HCT116 (cell line): ENCODE data around the gene NUMA1. TPM values are rescaled to one million over a fixed set of nuclear protein-coding genes. Genes with fewer than 3 reads are reported as not detected.

Experiments used
- ATAC-seq: fragments of 200-7000 bp; cut with Tn5 transposase; 2 replicates; pipeline ENCODE4 v1.9.1; 2020; ENCODE audit warnings: mild to moderate bottlenecking, moderate library complexity
- BruUV-seq: library from RNA; stranded (reverse); fragments of 400-500 nt; replicated peaks from 2 replicates; lab custom pipeline; 2021; lab: Mats Ljungman, UMichigan
- CTCF ChIA-PET: fragments of 300-600 bp; sonication (Branson Sonifier 250); formaldehyde crosslinking; loops from one replicate; lab custom pipeline; 2021; ENCODE audit warnings: antibody characterized with exemption; lab: Charles Lee
- POLR2A ChIA-PET: fragments of 300-600, 350-600 bp; sonication (Branson Sonifier 250); formaldehyde crosslinking; loops from one replicate; lab custom pipeline; 2021; ENCODE audit warnings: antibody characterized with exemption; lab: Charles Lee
- RAD21 ChIA-PET, 2 experiments: fragments of 300-600 bp; sonication (Branson Sonifier 250); formaldehyde crosslinking; loops; one replicate each; lab custom pipeline; 2023; ENCODE audit warnings: low total read pairs in 2 of 2; ENCODE audit not compliant: uncharacterized antibody in 2 of 2, unreplicated experiment in 2 of 2, low non-redundant PET in 1 of 2; lab: Charles Lee
- DNase-seq: peaks from one replicate; pipeline ENCODE4 v3.0.0-alpha.2; 2010; ENCODE audit warnings: low read depth, low spot score
- H2AFZ ChIP-seq: fragments of 200-600 bp; shearing (Covaris generic), sonication (generic); 2 replicates; pipeline ENCODE4 v1.6.1; 2017; ENCODE audit warnings: low read depth, mixed run types, mixed read lengths, antibody characterized with exemption, low read length; ENCODE audit not compliant: poor library complexity, severe bottlenecking
- H3K27ac ChIP-seq: 2 replicates; pipeline ENCODE4 v1.5.1; 2012; ENCODE audit warnings: low read depth, low read length
- H3K27me3 ChIP-seq: fragments of 200-600 bp; sonication (generic); 2 replicates; pipeline ENCODE4 v1.6.1; 2016; ENCODE audit warnings: mixed run types, low read length, mixed read lengths; ENCODE audit not compliant: insufficient read depth
- H3K36me3 ChIP-seq, 2 experiments: fragments of 200-500 bp in 1 of 2; fragments of 200-600 bp in 1 of 2; sonication (Bioruptor generic) in 1 of 2; sonication (generic) in 1 of 2; 2 replicates each; pipeline versions ENCODE4 v1.5.1 to v1.6.1; 2014 to 2016; ENCODE audit warnings: low read length in 2 of 2, inconsistent platforms in 1 of 2, mixed read lengths in 1 of 2, mixed run types in 1 of 2; ENCODE audit not compliant: insufficient read depth in 2 of 2, control insufficient read depth in 1 of 2
- H3K4me1 ChIP-seq, 2 experiments: fragments of 200-600 bp in 1 of 2; sonication (generic) in 1 of 2; 2 replicates each; pipeline versions ENCODE4 v1.5.1 to v1.6.1; 2012 to 2017; ENCODE audit warnings: low read length in 2 of 2, inconsistent platforms in 1 of 2, mild to moderate bottlenecking in 1 of 2, mixed read lengths in 1 of 2, mixed run types in 1 of 2, moderate library complexity in 1 of 2; ENCODE audit not compliant: insufficient read depth in 2 of 2, control insufficient read depth in 1 of 2
- H3K4me2 ChIP-seq: fragments of 200-600 bp; sonication (generic); 2 replicates; pipeline ENCODE4 v1.6.1; 2017; ENCODE audit warnings: mixed run types, low read length, mixed read lengths
- H3K4me3 ChIP-seq, 2 experiments: fragments of 200-600 bp in 1 of 2; sonication (generic) in 1 of 2; replicated peaks in 1 of 2; 2 replicates each; pipeline ENCODE4 v1.5.1; 2011 to 2016; ENCODE audit warnings: low read length in 2 of 2, control low read depth in 1 of 2, low read depth in 1 of 2, mild to moderate bottlenecking in 1 of 2, mixed read lengths in 1 of 2, mixed run types in 1 of 2
- H3K79me2 ChIP-seq: fragments of 200-600 bp; sonication (generic); 2 replicates; pipeline ENCODE4 v1.6.1; 2017; ENCODE audit warnings: mild to moderate bottlenecking, mixed run types, low read length, moderate library complexity, mixed read lengths; ENCODE audit not compliant: insufficient read depth
- H3K9ac ChIP-seq: fragments of 200-600 bp; sonication (generic); 2 replicates; pipeline ENCODE4 v1.6.1; 2016; ENCODE audit warnings: low read length, mixed read lengths
- H3K9me2 ChIP-seq: fragments of 200-600 bp; sonication (generic), shearing (Covaris generic); 2 replicates; pipeline ENCODE4 v1.6.1; 2017; ENCODE audit warnings: mixed run types, mild to moderate bottlenecking, moderate library complexity; ENCODE audit not compliant: insufficient read depth
- H3K9me3 ChIP-seq, 2 experiments: fragments of 200-500 bp in 1 of 2; fragments of 200-600 bp in 1 of 2; sonication (Bioruptor generic) in 1 of 2; sonication (generic) in 1 of 2; 2 replicates each; pipeline ENCODE4 v1.6.1; 2014 to 2017; ENCODE audit warnings: low read length in 2 of 2, mixed read lengths in 2 of 2, inconsistent platforms in 1 of 2, low read depth in 1 of 2, mild to moderate bottlenecking in 1 of 2, mixed run types in 1 of 2, moderate library complexity in 1 of 2; ENCODE audit not compliant: control insufficient read depth in 1 of 2, insufficient read depth in 1 of 2
- H4K20me1 ChIP-seq: fragments of 200-600 bp; sonication (generic), shearing (Covaris generic); 2 replicates; pipeline ENCODE4 v1.6.1; 2017; ENCODE audit warnings: mixed run types, mild to moderate bottlenecking, moderate library complexity; ENCODE audit not compliant: insufficient read depth
- CBX3 ChIP-seq: IDR thresholded peaks from 2 replicates; pipeline ENCODE4 v1.6.1; 2012; ENCODE audit warnings: low read depth
- EGR1 ChIP-seq: IDR thresholded peaks from 2 replicates; pipeline ENCODE4 v1.6.1; 2012; ENCODE audit warnings: low read depth
- EZH2 ChIP-seq: fragments of 200-600 bp; sonication (generic); IDR thresholded peaks from 2 replicates; pipeline ENCODE4 v1.6.1; 2017; ENCODE audit warnings: antibody characterized with exemption, mixed run types
- FOSL1 ChIP-seq: IDR thresholded peaks from 2 replicates; pipeline ENCODE4 v1.6.1; 2012; ENCODE audit warnings: low read depth
- POLR2A ChIP-seq: IDR thresholded peaks from 2 replicates; pipeline ENCODE4 v1.7.0; 2011; ENCODE audit warnings: borderline replicate concordance; ENCODE audit not compliant: insufficient read depth, insufficient read length; ENCODE audit errors: extremely low read depth
- SP1 ChIP-seq: IDR thresholded peaks from 2 replicates; pipeline ENCODE4 v1.6.1; 2012; ENCODE audit warnings: low read depth
- TCF7L2 ChIP-seq: IDR thresholded peaks from 2 replicates; pipeline ENCODE4 v1.7.0; 2011; ENCODE audit warnings: borderline replicate concordance, inconsistent platforms; ENCODE audit not compliant: insufficient read depth, insufficient read length; ENCODE audit errors: extremely low read depth
- ZFX ChIP-seq: fragments of 450-650 bp; IDR thresholded peaks from 2 replicates; pipeline ENCODE4 v1.6.1; 2017
- intact Hi-C: fragments of 100-400 bp; cut with micrococcal nuclease; formaldehyde crosslinking; loops from 2 replicates; pipeline ENCODE4 v1.10.0; 2022
- total RNA-seq: library from RNA; stranded (reverse); gene quantifications from one replicate; pipeline ENCODE4 v1.2.1, GENCODE V29; 2021; ENCODE audit not compliant: unreplicated experiment
- TF ChIP-seq, protein P1 (sequence below), 3 experiments: fragments of 200-600 bp in 1 of 3; sonication (generic) in 1 of 3; IDR thresholded peaks in 2 of 3; conservative IDR thresholded peaks in 1 of 3; 2 replicates each; pipeline ENCODE4 v1.5.1; 2012 to 2017; ENCODE audit warnings: low read depth in 2 of 3, low read length in 2 of 3, antibody characterized with exemption in 1 of 3, borderline replicate concordance in 1 of 3, control low read depth in 1 of 3, mild to moderate bottlenecking in 1 of 3, mixed read lengths in 1 of 3, mixed run types in 1 of 3, moderate library complexity in 1 of 3; ENCODE audit not compliant: insufficient read depth in 1 of 3
- TF ChIP-seq, protein P2 (sequence below): IDR thresholded peaks from 2 replicates; pipeline ENCODE4 v1.6.1; 2011; ENCODE audit warnings: mild to moderate bottlenecking, low read length, moderate library complexity; ENCODE audit not compliant: insufficient replicate concordance; ENCODE audit errors: extremely low read depth
- TF ChIP-seq, protein P3 (sequence below): IDR thresholded peaks from 2 replicates; pipeline ENCODE4 v1.6.1; 2012

Gene NUMA1
- total RNA-seq, 1 experiment from 2014 or later, result 133 TPM

- intact Hi-C loops, result no loop called here
- DNase-seq, result no peak
- no peaks in the 10 kb centered on the region for H3K4me1 ChIP-seq
- CTCF ChIA-PET, result no interaction called here
- peaks cover 65 to 71% of the 10 kb centered on the region in 2 experiments for H3K36me3 ChIP-seq
- ATAC-seq, result no peak
- H3K27me3 ChIP-seq, result no peaks in the 10 kb centered on the region
- no peaks in the 10 kb centered on the region for H3K9me3 ChIP-seq
- H3K9ac ChIP-seq, result no peak overlapping the region
- POLR2A ChIA-PET, result no interaction called here
- H3K9me2 ChIP-seq, result no peaks in the 10 kb centered on the region
- H3K79me2 ChIP-seq, result no peaks in the 10 kb centered on the region
- H4K20me1 ChIP-seq, result no peaks in the 10 kb centered on the region
- TF ChIP-seq, protein P1, sequence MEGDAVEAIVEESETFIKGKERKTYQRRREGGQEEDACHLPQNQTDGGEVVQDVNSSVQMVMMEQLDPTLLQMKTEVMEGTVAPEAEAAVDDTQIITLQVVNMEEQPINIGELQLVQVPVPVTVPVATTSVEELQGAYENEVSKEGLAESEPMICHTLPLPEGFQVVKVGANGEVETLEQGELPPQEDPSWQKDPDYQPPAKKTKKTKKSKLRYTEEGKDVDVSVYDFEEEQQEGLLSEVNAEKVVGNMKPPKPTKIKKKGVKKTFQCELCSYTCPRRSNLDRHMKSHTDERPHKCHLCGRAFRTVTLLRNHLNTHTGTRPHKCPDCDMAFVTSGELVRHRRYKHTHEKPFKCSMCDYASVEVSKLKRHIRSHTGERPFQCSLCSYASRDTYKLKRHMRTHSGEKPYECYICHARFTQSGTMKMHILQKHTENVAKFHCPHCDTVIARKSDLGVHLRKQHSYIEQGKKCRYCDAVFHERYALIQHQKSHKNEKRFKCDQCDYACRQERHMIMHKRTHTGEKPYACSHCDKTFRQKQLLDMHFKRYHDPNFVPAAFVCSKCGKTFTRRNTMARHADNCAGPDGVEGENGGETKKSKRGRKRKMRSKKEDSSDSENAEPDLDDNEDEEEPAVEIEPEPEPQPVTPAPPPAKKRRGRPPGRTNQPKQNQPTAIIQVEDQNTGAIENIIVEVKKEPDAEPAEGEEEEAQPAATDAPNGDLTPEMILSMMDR (IDR thresholded peaks at IDR 0.05 in 2 of 3, conservative IDR thresholded peaks at IDR 0.05 in 1 of 3; ENCODE audit: borderline replicate concordance in 1 of 3, insufficient read depth in 1 of 3, low read depth in 2 of 3, low read length in 2 of 3), result no peak
- TF ChIP-seq, protein P2, sequence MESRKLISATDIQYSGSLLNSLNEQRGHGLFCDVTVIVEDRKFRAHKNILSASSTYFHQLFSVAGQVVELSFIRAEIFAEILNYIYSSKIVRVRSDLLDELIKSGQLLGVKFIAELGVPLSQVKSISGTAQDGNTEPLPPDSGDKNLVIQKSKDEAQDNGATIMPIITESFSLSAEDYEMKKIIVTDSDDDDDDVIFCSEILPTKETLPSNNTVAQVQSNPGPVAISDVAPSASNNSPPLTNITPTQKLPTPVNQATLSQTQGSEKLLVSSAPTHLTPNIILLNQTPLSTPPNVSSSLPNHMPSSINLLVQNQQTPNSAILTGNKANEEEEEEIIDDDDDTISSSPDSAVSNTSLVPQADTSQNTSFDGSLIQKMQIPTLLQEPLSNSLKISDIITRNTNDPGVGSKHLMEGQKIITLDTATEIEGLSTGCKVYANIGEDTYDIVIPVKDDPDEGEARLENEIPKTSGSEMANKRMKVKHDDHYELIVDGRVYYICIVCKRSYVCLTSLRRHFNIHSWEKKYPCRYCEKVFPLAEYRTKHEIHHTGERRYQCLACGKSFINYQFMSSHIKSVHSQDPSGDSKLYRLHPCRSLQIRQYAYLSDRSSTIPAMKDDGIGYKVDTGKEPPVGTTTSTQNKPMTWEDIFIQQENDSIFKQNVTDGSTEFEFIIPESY, result no peak
- TF ChIP-seq SP1, result no peak
- no peak for TF ChIP-seq EGR1
- no peak for TF ChIP-seq ZFX
- TF ChIP-seq FOSL1, result no peak
- TF ChIP-seq TCF7L2, result no peak
- TF ChIP-seq POLR2A, result no peak
- TF ChIP-seq, protein P3, sequence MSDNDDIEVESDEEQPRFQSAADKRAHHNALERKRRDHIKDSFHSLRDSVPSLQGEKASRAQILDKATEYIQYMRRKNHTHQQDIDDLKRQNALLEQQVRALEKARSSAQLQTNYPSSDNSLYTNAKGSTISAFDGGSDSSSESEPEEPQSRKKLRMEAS, result no peak
- TF ChIP-seq EZH2, result no peak
- no peak for TF ChIP-seq CBX3
- TF ChIP-seq, all 23 proteins: peak for 0
- RAD21 ChIA-PET, result no interaction called here
- Histone ChIP-seq H3K4me3 (no peak overlapping the region), H2AFZ (no peak overlapping the region), H3K4me2 (no peak overlapping the region), H3K27ac (no peak overlapping the region)
- no TSS peak for BruUV-seq
Observed at GRCh38 chr11:72018171-72018570, 62.2 kb downstream of the NUMA1 start.
